IMR-90 (cell line): ENCODE measurements around the gene EHMT1. TPM values are rescaled to one million over a fixed set of nuclear protein-coding genes. Genes with fewer than 3 reads are reported as not detected.

Experiments used
- ATAC-seq: fragments of 200-7000 bp; cut with Tn5 transposase; 2 replicates; pipeline ENCODE4 v1.9.1; 2020; ENCODE audit warnings: low read depth, mild to moderate bottlenecking, moderate library complexity
- BruUV-seq: library from RNA; stranded (reverse); fragments of 400-500 nt; replicated peaks from 2 replicates; lab custom pipeline; 2021; lab: Mats Ljungman, UMichigan
- CTCF ChIA-PET: fragments of 300-600 bp; formaldehyde crosslinking; extraction: SDS; loops from one replicate; lab custom pipeline; 2021; ENCODE audit warnings: antibody characterized with exemption; lab: Yijun Ruan, JAX
- POLR2A ChIA-PET: fragments of 300-600 bp; sonication (Branson Sonifier 250); formaldehyde crosslinking; loops from one replicate; lab custom pipeline; 2022; ENCODE audit warnings: antibody characterized with exemption; ENCODE audit not compliant: unreplicated experiment; lab: Charles Lee
- DNase-seq: peaks from one replicate; pipeline ENCODE4 v3.0.0; 2013
- H2AFZ ChIP-seq: replicated peaks from 2 replicates; pipeline ENCODE3; 2013; ENCODE audit warnings: low read length, mild to moderate bottlenecking; ENCODE audit not compliant: poor library complexity
- H2AK5ac ChIP-seq: 2 replicates; pipeline ENCODE4 v1.6.1; 2013; ENCODE audit warnings: low read depth, low read length, inconsistent platforms
- H2AK9ac ChIP-seq: replicated peaks from 2 replicates; pipeline ENCODE3; 2013; ENCODE audit warnings: mild to moderate bottlenecking, low read depth, low read length, moderate library complexity; ENCODE audit not compliant: poor library complexity
- H2BK120ac ChIP-seq: 2 replicates; pipeline ENCODE4 v1.6.1; 2013; ENCODE audit warnings: low read depth, low read length, inconsistent platforms
- H2BK15ac ChIP-seq: 3 replicates; pipeline ENCODE4 v1.6.1; 2013; ENCODE audit warnings: low read depth, low read length, inconsistent platforms
- H2BK20ac ChIP-seq: 2 replicates; pipeline ENCODE4 v1.6.1; 2013; ENCODE audit warnings: low read depth, mild to moderate bottlenecking, inconsistent platforms, low read length, moderate library complexity
- H2BK5ac ChIP-seq: 2 replicates; pipeline ENCODE4 v1.6.1; 2013; ENCODE audit warnings: mild to moderate bottlenecking, low read depth, low read length, inconsistent platforms; ENCODE audit not compliant: poor library complexity, severe bottlenecking
- H3K14ac ChIP-seq: replicated peaks from 2 replicates; pipeline ENCODE4 v1.6.1; 2013; ENCODE audit warnings: low read depth, low read length, inconsistent platforms
- H3K18ac ChIP-seq: 2 replicates; pipeline ENCODE4 v1.6.1; 2013; ENCODE audit warnings: low read depth, low read length, control low read depth
- H3K23ac ChIP-seq: 2 replicates; pipeline ENCODE4 v1.6.1; 2013; ENCODE audit warnings: low read depth, low read length, inconsistent platforms
- H3K27ac ChIP-seq: 2 replicates; pipeline ENCODE4 v1.5.1; 2013; ENCODE audit warnings: mild to moderate bottlenecking, control low read depth, low read length; ENCODE audit not compliant: insufficient read depth
- H3K27me3 ChIP-seq: 2 replicates; pipeline ENCODE4 v1.6.1; 2013; ENCODE audit warnings: low read length; ENCODE audit not compliant: control insufficient read depth, insufficient read depth
- H3K36me3 ChIP-seq: 2 replicates; pipeline ENCODE4 v1.6.1; 2013; ENCODE audit warnings: low read length, mixed read lengths; ENCODE audit not compliant: control insufficient read depth, insufficient read depth
- H3K4ac ChIP-seq: 2 replicates; pipeline ENCODE4 v1.6.1; 2013; ENCODE audit warnings: low read depth, low read length, inconsistent platforms
- H3K4me1 ChIP-seq: 2 replicates; pipeline ENCODE4 v1.6.1; 2013; ENCODE audit warnings: low read length, mixed read lengths; ENCODE audit not compliant: control insufficient read depth, insufficient read depth
- H3K4me2 ChIP-seq: 2 replicates; pipeline ENCODE4 v1.6.1; 2013; ENCODE audit warnings: low read depth, mild to moderate bottlenecking, control low read depth, low read length, moderate library complexity
- H3K4me3 ChIP-seq: 2 replicates; pipeline ENCODE4 v1.5.1; 2013; ENCODE audit warnings: low read depth, mild to moderate bottlenecking, control low read depth, low read length, moderate library complexity; ENCODE audit not compliant: insufficient read depth
- H3K56ac ChIP-seq: 2 replicates; pipeline ENCODE4 v1.6.1; 2013; ENCODE audit warnings: low read length, inconsistent platforms; ENCODE audit not compliant: insufficient read depth; ENCODE audit errors: extremely low read depth
- H3K79me1 ChIP-seq, 2 experiments: 2 replicates each; pipeline ENCODE4 v1.6.1; 2013; ENCODE audit warnings: low read length in 2 of 2, inconsistent platforms in 1 of 2, low read depth in 1 of 2
- H3K9ac ChIP-seq: 2 replicates; pipeline ENCODE4 v1.6.1; 2013; ENCODE audit warnings: low read depth, low read length, control low read depth
- H3K9me1 ChIP-seq: 2 replicates; pipeline ENCODE4 v1.6.1; 2013; ENCODE audit warnings: low read length, inconsistent platforms; ENCODE audit not compliant: insufficient read depth
- H3K9me3 ChIP-seq: 2 replicates; pipeline ENCODE4 v1.6.1; 2013; ENCODE audit warnings: low read length; ENCODE audit not compliant: control insufficient read depth, insufficient read depth
- H4K20me1 ChIP-seq: 2 replicates; pipeline ENCODE4 v1.6.1; 2013; ENCODE audit warnings: low read length, inconsistent platforms; ENCODE audit not compliant: insufficient read depth
- H4K5ac ChIP-seq: 2 replicates; pipeline ENCODE4 v1.6.1; 2013; ENCODE audit warnings: mild to moderate bottlenecking, low read depth, low read length, control low read depth
- H4K8ac ChIP-seq, 2 experiments: 2 replicates each; pipeline ENCODE4 v1.6.1; 2013; ENCODE audit warnings: low read depth in 2 of 2, low read length in 2 of 2, control low read depth in 1 of 2, inconsistent platforms in 1 of 2
- H4K91ac ChIP-seq: 2 replicates; pipeline ENCODE4 v1.6.1; 2013; ENCODE audit warnings: low read depth, low read length, inconsistent platforms; ENCODE audit not compliant: insufficient read depth
- CEBPB ChIP-seq: IDR thresholded peaks from 2 replicates; pipeline ENCODE4 v1.6.1; 2012; ENCODE audit warnings: low read depth, low read length, improper control_type of control experiment
- POLR2A ChIP-seq: IDR thresholded peaks from 2 replicates; pipeline ENCODE4 v1.6.1; 2012; ENCODE audit warnings: mild to moderate bottlenecking, low read depth, low read length
- WGBS, 2 experiments: methylation state at CpG; one replicate each; pipeline versions ENCODE4 v1.1.5 to v1.1.7; 2013; ENCODE audit warnings: missing lambda C conversion rate in 2 of 2; ENCODE audit not compliant: insufficient read length in 1 of 2; ENCODE audit errors: extremely low coverage in 2 of 2; 5-methylcytosine and 5-hydroxymethylcytosine counted together
- dilution Hi-C: fragments of 300-500 bp; cut with HindIII; formaldehyde crosslinking; loops from one replicate; pipeline ENCODE4 v1.14.3; 2018; ENCODE audit warnings: low sequenced_read_pairs; ENCODE audit not compliant: unreplicated experiment
- in situ Hi-C: fragments of 300-500 bp; cut with MboI; formaldehyde crosslinking; loops from 3 replicates; pipeline ENCODE4 v1.14.3; 2019; ENCODE audit warnings: low sequenced_read_pairs, inconsistent platforms, mixed read lengths
- intact Hi-C: fragments of 100-400 bp; cut with micrococcal nuclease; formaldehyde crosslinking; loops from 2 replicates; pipeline ENCODE4 v1.10.0; 2022
- polyA plus RNA-seq, 3 experiments: library from polyadenylated mRNA; depleted of rRNA; stranded (reverse); fragments of >200 nt; gene quantifications; 2 replicates each; pipeline ENCODE4 v1.2.3, GENCODE V29; 2012; ENCODE audit warnings: low replicate concordance in 1 of 3
- total RNA-seq: library from RNA; depleted of rRNA; stranded (reverse); fragments of >200 nt; gene quantifications from 2 replicates; pipeline ENCODE4 v1.2.3, GENCODE V29; 2012

The EHMT1 gene
- total and polyA plus RNA-seq, 2 of the 4 experiments (the other 2 are of a cell fraction), result 32.8 to 35.1 TPM

GRCh38 chr9:137785704-137786161, 166.9 kb downstream of the EHMT1 start:
- intact Hi-C loops, result loop anchor here (2.0 kb wide), 1 partner anchor 113 kb away; no protein-coding TSS in a partner anchor
- peak; percentile 30 for ATAC-seq
- in situ Hi-C loops, result no loop called here
- Histone ChIP-seq H3K27ac (no peak overlapping the region), H2AFZ (no peak overlapping the region), H3K4ac (no peak overlapping the region), H4K20me1 (peaks cover 25% of the 10 kb centered on the region), H3K23ac (no peak overlapping the region), H3K9ac (no peak overlapping the region), H3K27me3 (no peaks in the 10 kb centered on the region), H4K8ac (no peak overlapping the region), H2BK5ac (no peak overlapping the region), H3K9me3 (no peaks in the 10 kb centered on the region), H3K9me1 (peaks cover 9% of the 10 kb centered on the region; the same call in 1 of the 2 replicates), H4K91ac (no peak overlapping the region), H2AK9ac (no peak overlapping the region), H2BK20ac (no peak overlapping the region), H3K4me3 (no peak overlapping the region), H3K56ac (no peak overlapping the region), H3K4me2 (no peak overlapping the region), H3K14ac (no peak overlapping the region; the same call in 1 of the 2 replicates), H4K5ac (no peak overlapping the region), H2BK120ac (no peak overlapping the region), H3K36me3 (peaks cover 45% of the 10 kb centered on the region), H3K79me1 (peaks cover 8 to 45% of the 10 kb centered on the region in 2 experiments), H2AK5ac (no peak overlapping the region), H3K4me1 (peaks cover 4% of the 10 kb centered on the region; the same call in 1 of the 2 replicates), H3K18ac (no peak overlapping the region), H2BK15ac (no peak overlapping the region)
- ChIA-PET CTCF (no interaction called here), POLR2A (no interaction called here)
- BruUV-seq, result no TSS peak
- TF ChIP-seq CEBPB (0 out of 2 replicates have a peak, but pooled peaks have one; percentile 4), POLR2A (no peak)
- peak; percentile 6 for DNase-seq
- dilution Hi-C loops, result no loop called here
- 74% methylated on average over 5 of the region's 16 CpGs; no CpG with 5 or more reads in 1 of the 2 experiments for WGBS, 2 experiments
